ENCODE results near the gene TNPO1.

Gene TNPO1

GRCh38 chr5:72937517-72938061 lies 121.1 kb downstream of the TNPO1 start:
- DNase-seq: no peak

DNA sequence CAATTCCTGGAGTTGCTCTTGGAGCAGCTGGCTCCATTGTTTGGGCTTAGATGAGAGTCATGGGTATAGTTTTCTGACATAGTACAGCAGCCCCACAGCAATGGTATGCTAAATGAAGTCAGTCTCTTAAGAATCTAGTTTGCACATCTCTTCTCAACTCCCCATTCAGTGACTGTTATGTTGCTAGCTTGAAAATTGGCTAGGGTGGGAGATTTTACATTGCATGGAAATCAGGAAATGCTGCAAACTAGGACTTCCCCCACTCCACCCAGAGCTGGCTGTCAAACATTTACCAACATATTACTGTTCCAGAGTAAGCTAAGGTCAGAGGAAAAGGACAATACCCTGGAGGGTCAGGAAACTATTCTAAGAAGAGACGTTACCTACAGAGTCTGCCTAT lies 121.7 kb downstream of the TNPO1 start:
- no peak for DNase-seq

DNA sequence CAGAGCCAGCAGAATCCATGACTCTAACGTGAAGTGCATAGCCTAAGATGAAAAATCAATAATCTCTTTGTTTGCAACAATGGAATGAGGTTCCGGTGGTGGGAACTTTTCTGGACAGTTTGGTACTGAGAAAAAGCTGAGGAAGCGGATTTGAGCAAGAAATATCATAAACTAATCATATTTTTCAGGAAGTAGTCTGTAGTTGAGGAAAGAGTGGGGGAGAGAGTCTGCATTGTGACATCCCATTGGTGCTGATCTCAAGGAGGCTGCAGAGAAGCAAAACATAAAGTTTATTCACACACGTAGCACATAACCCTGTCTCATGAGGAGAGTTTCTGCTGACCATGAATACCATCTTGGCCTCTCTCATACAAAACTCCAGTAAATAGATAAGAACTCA lies 123.6 kb downstream of the TNPO1 start:
- no peak for DNase-seq

DNA sequence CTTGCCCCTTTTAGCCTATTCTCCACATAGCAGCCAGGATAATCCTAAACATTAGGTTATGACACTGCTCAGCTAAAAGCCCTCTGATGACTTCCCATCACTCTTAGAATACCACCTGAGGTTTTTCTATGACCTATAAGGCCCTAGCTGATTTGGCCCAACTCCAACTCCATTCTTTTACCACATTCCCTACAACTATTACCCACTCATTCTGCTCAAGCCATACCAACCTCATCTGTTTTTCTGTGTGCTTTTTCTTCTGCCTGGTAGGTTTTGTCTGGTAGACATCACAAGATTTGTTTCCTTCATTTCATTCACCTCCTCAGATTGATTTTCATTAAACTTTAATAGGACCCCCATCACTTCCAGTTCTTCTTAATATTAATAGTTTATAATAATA lies 126.8 kb downstream of the TNPO1 start:
- no peak for DNase-seq

DNA sequence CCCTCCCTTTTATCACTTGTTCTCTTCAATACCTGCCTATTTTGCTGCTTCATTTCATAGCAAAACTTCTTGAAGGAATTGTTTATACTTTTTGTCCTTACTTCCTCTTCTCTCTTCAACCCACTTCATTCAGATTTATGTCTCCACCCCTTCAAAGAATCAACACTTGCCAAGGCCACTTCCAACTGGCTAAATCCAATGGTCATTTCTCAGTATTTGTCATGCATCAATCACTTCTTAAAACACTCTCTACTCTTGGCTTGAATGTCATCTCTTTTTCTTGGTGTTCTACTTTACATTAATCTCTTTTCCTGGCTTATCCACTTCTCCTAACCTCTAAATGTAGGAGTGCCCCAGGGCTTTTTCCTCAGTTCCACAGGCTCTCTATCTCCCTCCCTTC lies 131.0 kb downstream of the TNPO1 start:
- no peak for DNase-seq

DNA sequence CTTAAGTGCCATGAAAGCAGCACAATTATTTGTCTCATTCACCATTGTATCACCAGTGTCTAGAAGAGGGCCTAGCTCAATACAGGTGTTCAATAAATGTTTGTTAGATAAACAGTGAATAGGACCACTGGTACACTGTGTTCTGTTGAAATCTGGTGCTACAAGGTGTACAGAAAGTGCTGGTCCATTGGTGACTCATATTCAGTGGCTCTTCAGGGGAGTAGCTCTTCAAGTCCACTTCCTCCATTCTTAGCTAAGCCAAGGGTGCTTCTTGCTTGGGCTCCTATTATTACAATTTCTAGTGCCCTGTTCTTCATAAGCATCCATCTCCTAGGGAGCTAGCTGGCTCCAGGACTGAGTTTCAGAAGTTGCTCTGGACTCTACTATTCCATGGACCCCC lies 133.0 kb downstream of the TNPO1 start:
- DNase-seq: no peak

GRCh38 chr5:72951671-72952468 lies 135.4 kb downstream of the TNPO1 start:
- DNase-seq: no peak

- DNase-seq: no peak
Observed at GRCh38 chr5:72954389-72954788, 137.9 kb downstream of the TNPO1 start.

- no peak for DNase-seq
Observed at GRCh38 chr5:72955143-72955767, 138.8 kb downstream of the TNPO1 start.

- peak; percentile 95 for DNase-seq
Observed at GRCh38 chr5:72955768-72956323, 139.4 kb downstream of the TNPO1 start, which contains the start of gene FCHO2. Gene FCHO2 (plus strand): TSS chr5:72956041. CDS start chr5:72956097, 56 bp downstream.

DNA sequence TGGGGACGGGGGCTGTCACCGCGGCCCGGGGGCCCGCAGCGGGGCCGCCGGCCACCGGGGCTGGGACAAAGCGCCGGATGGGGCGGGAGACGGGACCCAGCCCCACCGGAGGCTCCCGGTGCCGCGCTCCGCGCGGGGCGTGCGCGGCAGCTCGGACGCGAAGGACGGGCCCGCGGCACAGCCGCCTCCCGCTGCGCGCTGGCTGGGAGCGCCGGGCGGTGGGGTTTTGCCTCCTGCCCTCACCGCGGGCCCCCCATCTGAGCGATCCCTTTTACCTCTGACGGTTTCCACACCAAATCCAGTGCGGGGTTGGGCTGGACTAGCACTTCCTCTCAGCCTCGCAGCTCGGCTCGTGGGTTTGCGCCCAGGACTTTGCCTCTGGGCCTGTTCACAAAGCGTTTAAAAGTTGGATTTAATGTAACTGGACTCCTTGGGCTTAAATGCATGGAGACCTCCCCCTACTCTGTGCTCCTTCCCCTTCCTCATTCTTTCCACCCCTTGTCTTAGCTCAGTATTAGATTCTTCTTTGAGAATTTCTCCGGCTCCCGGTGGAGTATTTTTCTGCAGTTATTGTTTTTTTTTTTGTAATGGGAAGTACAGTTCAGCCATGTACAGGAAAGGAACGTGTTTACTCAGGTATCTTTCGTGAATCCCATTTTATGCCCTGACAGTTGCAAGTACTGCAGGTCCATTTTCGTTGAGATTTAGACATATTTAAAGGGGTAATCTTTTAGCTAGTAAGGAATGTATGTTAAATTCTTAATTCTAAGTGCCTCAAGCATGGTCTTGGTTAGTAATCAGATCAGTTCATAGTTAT lies 140.1 kb downstream of the TNPO1 start:
- peak; percentile 28 for DNase-seq

DNA sequence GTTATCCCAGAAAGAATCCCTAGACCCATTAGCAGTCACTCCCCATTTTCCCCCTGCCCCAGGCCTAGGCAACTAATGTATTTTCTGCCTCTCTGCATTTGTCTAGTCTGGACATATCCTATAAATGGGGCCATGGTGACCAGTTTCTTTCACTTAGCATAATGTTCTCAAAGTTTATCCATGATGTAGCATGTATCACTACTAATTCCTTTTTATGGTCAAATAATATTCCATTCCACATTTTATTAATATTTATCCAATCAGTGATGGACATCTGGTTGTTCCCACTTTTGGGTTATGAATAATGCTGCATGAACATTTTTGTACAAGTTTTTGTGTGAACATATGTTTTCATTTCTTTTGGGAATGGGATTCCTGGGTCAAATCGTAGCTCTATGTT lies 140.9 kb downstream of the TNPO1 start:
- no peak for DNase-seq

DNA sequence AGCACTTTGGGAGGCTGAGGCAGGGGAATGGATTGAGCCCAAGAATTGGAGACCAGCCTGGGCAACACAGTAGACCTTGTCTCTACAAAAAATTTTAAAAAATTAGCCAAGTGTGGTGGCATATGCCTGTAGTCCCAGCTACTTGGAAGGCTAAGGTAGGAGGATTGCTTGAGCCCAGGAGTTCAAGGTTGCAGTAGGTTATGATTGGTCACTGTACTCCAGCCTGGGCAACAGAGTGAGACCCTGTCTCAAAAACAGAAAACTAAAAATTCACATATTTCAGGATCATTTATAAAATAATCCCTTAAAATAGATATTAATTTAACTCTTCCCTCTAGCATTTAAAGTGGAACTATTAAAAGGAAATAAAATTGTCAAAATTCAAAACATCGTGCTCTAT lies 142.8 kb downstream of the TNPO1 start:
- no peak for DNase-seq
